Astrocyte (in vitro differentiated cells and primary cell): ENCODE results near the gene LAMA3.

Experiments
- CTCF ChIP-seq: IDR thresholded peaks from 2 replicates; pipeline ENCODE4 v1.5.1; 2011; ENCODE audit warnings: low read depth, mild to moderate bottlenecking, inconsistent platforms, low read length, moderate library complexity; ENCODE audit not compliant: insufficient read depth
- EZH2 ChIP-seq: IDR thresholded peaks from 2 replicates; pipeline ENCODE4 v1.6.1; 2012; ENCODE audit warnings: mild to moderate bottlenecking, low read length, inconsistent platforms; ENCODE audit not compliant: insufficient read depth

- TF ChIP-seq EZH2 (no peak), CTCF (no peak)
Observed at GRCh38 chr18:23689031-23689615, at the start of gene LAMA3.
